HepG2 (cell line): ENCODE results near the gene TRIM66. TPM values are rescaled to one million over a fixed set of nuclear protein-coding genes. Genes with fewer than 3 reads are reported as not detected.

Experiments used
- ATAC-seq: fragments of 200-7000 bp; cut with Tn5 transposase; 3 replicates; pipeline ENCODE4 v1.9.1; 2020; ENCODE audit warnings: mild to moderate bottlenecking, moderate library complexity
- BruUV-seq: library from RNA; stranded (reverse); fragments of 400-500 nt; replicated peaks from 2 replicates; lab custom pipeline; 2021; lab: Mats Ljungman, UMichigan
- CTCF ChIA-PET: fragments of 300-600 bp; formaldehyde crosslinking; extraction: SDS; loops from one replicate; lab custom pipeline; 2021; ENCODE audit warnings: low total read pairs, inconsistent platforms, low intra/inter-chr PET ratio; lab: Yijun Ruan, JAX
- POLR2A ChIA-PET: fragments of 350-600 bp; sonication (Branson Sonifier 250); formaldehyde crosslinking; loops from one replicate; lab custom pipeline; 2020; ENCODE audit warnings: antibody characterized with exemption, inconsistent platforms; lab: Yijun Ruan, JAX
- DNase-seq: peaks from one replicate; pipeline ENCODE4 v3.0.0-alpha.2; 2015; ENCODE audit warnings: low spot score
- FAIRE-seq: peaks from 3 replicates; lab custom pipeline; 2011; peaks lifted over from hg19 to GRCh38; lab: Jason Lieb, UNC
- H2AFZ ChIP-seq: one replicate; pipeline ENCODE4 v1.6.1; 2011; ENCODE audit warnings: low read length, inconsistent platforms
- H3K27ac ChIP-seq: fragments of 300-600 bp; 3 replicates; pipeline ENCODE4 v1.8.0; 2011; ENCODE audit warnings: mixed run types, mild to moderate bottlenecking, mixed read lengths, low read length, inconsistent platforms; ENCODE audit not compliant: insufficient read depth; ENCODE audit errors: extremely low read length
- H3K27me3 ChIP-seq, 2 experiments: fragments of 200-600 bp in 1 of 2; 2 replicates in 1 of 2; 3 replicates in 1 of 2; pipeline versions ENCODE4 v1.6.0 to v1.8.0; 2011; ENCODE audit warnings: low read length in 2 of 2, mild to moderate bottlenecking in 2 of 2, moderate library complexity in 2 of 2, inconsistent platforms in 1 of 2; ENCODE audit not compliant: insufficient read depth in 2 of 2, control insufficient read depth in 1 of 2
- H3K36me3 ChIP-seq, 2 experiments: fragments of 200-600 bp in 1 of 2; replicated peaks in 1 of 2; 2 replicates in 1 of 2; 3 replicates in 1 of 2; pipeline versions ENCODE4 v1.5.1 to v1.8.0; 2011; ENCODE audit warnings: low read length in 2 of 2, inconsistent platforms in 1 of 2; ENCODE audit not compliant: insufficient read depth in 2 of 2, control insufficient read depth in 1 of 2
- H3K4me1 ChIP-seq: 2 replicates; pipeline ENCODE4 v1.5.1; 2012; ENCODE audit warnings: low read length, inconsistent platforms; ENCODE audit not compliant: insufficient read depth
- H3K4me2 ChIP-seq: 2 replicates; pipeline ENCODE4 v1.6.0; 2011; ENCODE audit warnings: low read depth, low read length, inconsistent platforms
- H3K4me3 ChIP-seq, 3 experiments: fragments of 200-600 bp in 1 of 3; sonication (generic), shearing (Covaris generic) in 1 of 3; replicated peaks in 1 of 3; 2 replicates each; pipeline ENCODE4 v1.5.1; 2011 to 2016; ENCODE audit warnings: low read length in 3 of 3, inconsistent platforms in 2 of 3, low read depth in 2 of 3, mild to moderate bottlenecking in 2 of 3, control low read depth in 1 of 3, mixed read lengths in 1 of 3; ENCODE audit not compliant: insufficient read depth in 1 of 3
- H3K79me2 ChIP-seq: one replicate; pipeline ENCODE4 v1.6.1; 2011; ENCODE audit warnings: low read length, inconsistent platforms; ENCODE audit not compliant: insufficient read depth
- H3K9ac ChIP-seq: 2 replicates; pipeline ENCODE4 v1.6.0; 2011; ENCODE audit warnings: mild to moderate bottlenecking, low read depth, low read length, inconsistent platforms; ENCODE audit not compliant: insufficient read depth
- H3K9me3 ChIP-seq: 2 replicates; pipeline ENCODE4 v1.5.1; 2012; ENCODE audit warnings: mild to moderate bottlenecking, low read length
- H4K20me1 ChIP-seq: 2 replicates; pipeline ENCODE4 v1.6.0; 2011; ENCODE audit warnings: inconsistent platforms, mild to moderate bottlenecking, low read length, moderate library complexity; ENCODE audit not compliant: insufficient read depth
- NFIC ChIP-seq: IDR thresholded peaks from 2 replicates; pipeline ENCODE4 v1.6.1; 2012; ENCODE audit warnings: mild to moderate bottlenecking, low read length, inconsistent platforms
- ZNF230 ChIP-seq: sonication (generic); formaldehyde crosslinking; IDR thresholded peaks from 2 replicates; pipeline ENCODE4 v1.4.0; 2020; ENCODE audit warnings: mild to moderate bottlenecking, missing genetic modification reagents
- WGBS: methylation state at CpG from one replicate; pipeline ENCODE4 v1.1.6; 2017; ENCODE audit warnings: low lambda C conversion rate; 5-methylcytosine and 5-hydroxymethylcytosine counted together
- in situ Hi-C: cut with HindIII; loops from 2 replicates; pipeline ENCODE4 v1.10.0; 2017; ENCODE audit warnings: low pct_unique_long_range_greater_than_20kb; ENCODE audit not compliant: extremely low pct_ligation_motif_present
- intact Hi-C: fragments of 100-400 bp; cut with micrococcal nuclease; formaldehyde crosslinking; loops from one replicate; pipeline ENCODE4 v1.10.0; 2022; ENCODE audit not compliant: unreplicated experiment
- polyA plus RNA-seq, 8 experiments: library from polyadenylated mRNA; depleted of rRNA in 3 of 8; stranded (reverse) in 7 of 8; unstranded in 1 of 8; fragments of >200 nt; fragmentation: Illumina TruSeq in 4 of 8; extraction: Trizol in 4 of 8; gene quantifications; 2 replicates each; pipeline versions ENCODE4 v1.2.1 to v1.2.3, GENCODE V29; 2011 to 2016; ENCODE audit warnings: low read depth in 4 of 8, missing spikeins in 1 of 8, mixed read lengths in 1 of 8; ENCODE audit not compliant: insufficient read depth in 1 of 8
- total RNA-seq, 5 experiments: library from RNA; depleted of rRNA; stranded (reverse); fragments of >200 nt; fragmentation: Illumina TruSeq; extraction: Trizol; gene quantifications; 2 replicates each; pipeline ENCODE4 v1.2.3, GENCODE V29; 2016; ENCODE audit warnings: low read depth in 1 of 5
- TF ChIP-seq, protein P1 (sequence below): sonication (generic); formaldehyde crosslinking; IDR thresholded peaks from 2 replicates; pipeline ENCODE4 v1.4.0; 2020; ENCODE audit warnings: mild to moderate bottlenecking, missing genetic modification reagents
- TF ChIP-seq, protein P2 (sequence below): sonication (generic); formaldehyde crosslinking; IDR thresholded peaks from 2 replicates; pipeline ENCODE4 v1.9.0; 2021; ENCODE audit warnings: missing genetic modification reagents, borderline replicate concordance

TRIM66 gene
- total and polyA plus RNA-seq, 2 of the 13 experiments (the other 11 are each of a cell fraction or from before 2014, with no cell fraction given) = 4.9 to 6.1 TPM

DNA sequence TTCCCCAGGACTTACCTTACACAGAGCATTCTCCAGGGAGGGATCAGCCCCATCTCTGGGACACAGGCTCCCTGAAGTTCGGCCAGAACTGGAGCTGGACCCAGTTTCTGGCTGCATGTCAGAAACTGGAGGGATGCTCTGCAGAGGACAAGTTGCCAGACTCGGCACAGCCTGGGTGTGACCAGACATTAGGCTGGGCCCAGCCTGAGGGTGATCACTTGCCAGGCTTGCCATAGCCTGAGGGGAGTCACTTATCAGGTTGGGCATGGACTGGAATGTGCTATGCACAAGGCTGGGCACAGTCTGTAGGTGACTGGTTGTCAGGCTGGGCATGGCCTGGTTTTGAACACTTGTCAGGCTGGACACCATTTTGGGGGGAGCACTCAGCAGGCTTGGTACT is 57.8 kb downstream of the TRIM66 start:
- H3K27me3 ChIP-seq = no peaks in the 10 kb centered on the region
- in situ Hi-C loops = no loop called here
- ChIA-PET POLR2A (no interaction called here), CTCF (no interaction called here)
- no TSS peak for BruUV-seq
- H2AFZ ChIP-seq = no peak overlapping the region
- no peak for FAIRE-seq
- no peak overlapping the region for H3K9ac ChIP-seq
- intact Hi-C loops = no loop called here
- ATAC-seq = no peak
- H3K36me3 ChIP-seq = peaks cover 17 to 32% of the 10 kb centered on the region in 2 experiments
- H4K20me1 ChIP-seq = no peaks in the 10 kb centered on the region
- no peak overlapping the region for H3K4me2 ChIP-seq
- H3K27ac ChIP-seq = no peak overlapping the region
- TF ChIP-seq, protein P1, sequence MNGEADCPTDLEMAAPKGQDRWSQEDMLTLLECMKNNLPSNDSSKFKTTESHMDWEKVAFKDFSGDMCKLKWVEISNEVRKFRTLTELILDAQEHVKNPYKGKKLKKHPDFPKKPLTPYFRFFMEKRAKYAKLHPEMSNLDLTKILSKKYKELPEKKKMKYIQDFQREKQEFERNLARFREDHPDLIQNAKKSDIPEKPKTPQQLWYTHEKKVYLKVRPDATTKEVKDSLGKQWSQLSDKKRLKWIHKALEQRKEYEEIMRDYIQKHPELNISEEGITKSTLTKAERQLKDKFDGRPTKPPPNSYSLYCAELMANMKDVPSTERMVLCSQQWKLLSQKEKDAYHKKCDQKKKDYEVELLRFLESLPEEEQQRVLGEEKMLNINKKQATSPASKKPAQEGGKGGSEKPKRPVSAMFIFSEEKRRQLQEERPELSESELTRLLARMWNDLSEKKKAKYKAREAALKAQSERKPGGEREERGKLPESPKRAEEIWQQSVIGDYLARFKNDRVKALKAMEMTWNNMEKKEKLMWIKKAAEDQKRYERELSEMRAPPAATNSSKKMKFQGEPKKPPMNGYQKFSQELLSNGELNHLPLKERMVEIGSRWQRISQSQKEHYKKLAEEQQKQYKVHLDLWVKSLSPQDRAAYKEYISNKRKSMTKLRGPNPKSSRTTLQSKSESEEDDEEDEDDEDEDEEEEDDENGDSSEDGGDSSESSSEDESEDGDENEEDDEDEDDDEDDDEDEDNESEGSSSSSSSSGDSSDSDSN (CRISPR knock-in tag) = no peak
- TF ChIP-seq ZNF230 (CRISPR knock-in tag) (no peak), NFIC (no peak)
- TF ChIP-seq, protein P2, sequence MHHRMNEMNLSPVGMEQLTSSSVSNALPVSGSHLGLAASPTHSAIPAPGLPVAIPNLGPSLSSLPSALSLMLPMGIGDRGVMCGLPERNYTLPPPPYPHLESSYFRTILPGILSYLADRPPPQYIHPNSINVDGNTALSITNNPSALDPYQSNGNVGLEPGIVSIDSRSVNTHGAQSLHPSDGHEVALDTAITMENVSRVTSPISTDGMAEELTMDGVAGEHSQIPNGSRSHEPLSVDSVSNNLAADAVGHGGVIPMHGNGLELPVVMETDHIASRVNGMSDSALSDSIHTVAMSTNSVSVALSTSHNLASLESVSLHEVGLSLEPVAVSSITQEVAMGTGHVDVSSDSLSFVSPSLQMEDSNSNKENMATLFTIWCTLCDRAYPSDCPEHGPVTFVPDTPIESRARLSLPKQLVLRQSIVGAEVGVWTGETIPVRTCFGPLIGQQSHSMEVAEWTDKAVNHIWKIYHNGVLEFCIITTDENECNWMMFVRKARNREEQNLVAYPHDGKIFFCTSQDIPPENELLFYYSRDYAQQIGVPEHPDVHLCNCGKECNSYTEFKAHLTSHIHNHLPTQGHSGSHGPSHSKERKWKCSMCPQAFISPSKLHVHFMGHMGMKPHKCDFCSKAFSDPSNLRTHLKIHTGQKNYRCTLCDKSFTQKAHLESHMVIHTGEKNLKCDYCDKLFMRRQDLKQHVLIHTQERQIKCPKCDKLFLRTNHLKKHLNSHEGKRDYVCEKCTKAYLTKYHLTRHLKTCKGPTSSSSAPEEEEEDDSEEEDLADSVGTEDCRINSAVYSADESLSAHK = no peak
- DNase-seq = no peak
- H3K4me1 ChIP-seq = no peaks in the 10 kb centered on the region
- no peaks in the 10 kb centered on the region for H3K9me3 ChIP-seq
- 60% methylated on average over 1 of the region's 2 CpGs for WGBS
- H3K79me2 ChIP-seq = no peaks in the 10 kb centered on the region
- no peak overlapping the region for H3K4me3 ChIP-seq
